ENCODE data around the gene MCM5.
"Not testable (repeated sequence)": the region's sequence is repeated elsewhere in the genome, so short reads cannot be mapped to it uniquely, and the experiment has no call there.

MCM5 gene

GRCh38 chr22:35465109-35465701 is 65.3 kb downstream of the MCM5 start:
- peak in 1 of 2 experiments; percentile 26 for DNase-seq (ENCODE audit: low read depth in 1 of 2, low spot score in 1 of 2)
- in situ Hi-C loops (cut with HindIII; ENCODE audit: low pct_unique_long_range_greater_than_20kb, low sequenced_read_pairs): no loop called here
- no peak for TF ChIP-seq JUND (IDR thresholded peaks at IDR 0.05; ENCODE audit: low read depth)

- in situ Hi-C loops (cut with HindIII; ENCODE audit: low pct_unique_long_range_greater_than_20kb, low sequenced_read_pairs): no loop called here
- DNase-seq (ENCODE audit: low read depth in 1 of 2, low spot score in 1 of 2): peak; percentile 31 to 73
- TF ChIP-seq JUND (IDR thresholded peaks at IDR 0.05; ENCODE audit: low read depth): no peak
Observed at GRCh38 chr22:35467681-35468434, 67.9 kb downstream of the MCM5 start.

GRCh38 chr22:35470903-35471321 is 71.0 kb downstream of the MCM5 start:
- no peak for DNase-seq (ENCODE audit: low read depth in 1 of 2, low spot score in 1 of 2)
- in situ Hi-C loops (cut with HindIII; ENCODE audit: low pct_unique_long_range_greater_than_20kb, low sequenced_read_pairs): no loop called here
- TF ChIP-seq JUND (IDR thresholded peaks at IDR 0.05; ENCODE audit: low read depth): no peak

- in situ Hi-C loops (cut with HindIII; ENCODE audit: low pct_unique_long_range_greater_than_20kb, low sequenced_read_pairs); DNase-seq (ENCODE audit: low read depth in 1 of 2, low spot score in 1 of 2): not testable (repeated sequence)
Observed at GRCh38 chr22:35471566-35471965, 71.6 kb downstream of the MCM5 start.

GRCh38 chr22:35472488-35472887 is 72.5 kb downstream of the MCM5 start:
- in situ Hi-C loops (cut with HindIII; ENCODE audit: low pct_unique_long_range_greater_than_20kb, low sequenced_read_pairs): no loop called here
- DNase-seq (ENCODE audit: low read depth in 1 of 2, low spot score in 1 of 2): no peak
- TF ChIP-seq JUND (IDR thresholded peaks at IDR 0.05; ENCODE audit: low read depth): no peak

- DNase-seq (ENCODE audit: low read depth in 1 of 2, low spot score in 1 of 2): no peak
- in situ Hi-C loops (cut with HindIII; ENCODE audit: low pct_unique_long_range_greater_than_20kb, low sequenced_read_pairs): no loop called here
Observed at GRCh38 chr22:35473971-35474370, 74.0 kb downstream of the MCM5 start.

More at GRCh38 chr22:35473971-35474370, 74.0 kb downstream of the MCM5 start:
- TF ChIP-seq JUND (IDR thresholded peaks at IDR 0.05; ENCODE audit: low read depth): no peak
